ENCODE measurements around the gene VENTX. TPM values are rescaled to one million over a fixed set of nuclear protein-coding genes. Genes with fewer than 3 reads are reported as not detected.

Gene VENTX
- total RNA-seq, 1 donor from 2014 or later = 0.23 TPM

DNA sequence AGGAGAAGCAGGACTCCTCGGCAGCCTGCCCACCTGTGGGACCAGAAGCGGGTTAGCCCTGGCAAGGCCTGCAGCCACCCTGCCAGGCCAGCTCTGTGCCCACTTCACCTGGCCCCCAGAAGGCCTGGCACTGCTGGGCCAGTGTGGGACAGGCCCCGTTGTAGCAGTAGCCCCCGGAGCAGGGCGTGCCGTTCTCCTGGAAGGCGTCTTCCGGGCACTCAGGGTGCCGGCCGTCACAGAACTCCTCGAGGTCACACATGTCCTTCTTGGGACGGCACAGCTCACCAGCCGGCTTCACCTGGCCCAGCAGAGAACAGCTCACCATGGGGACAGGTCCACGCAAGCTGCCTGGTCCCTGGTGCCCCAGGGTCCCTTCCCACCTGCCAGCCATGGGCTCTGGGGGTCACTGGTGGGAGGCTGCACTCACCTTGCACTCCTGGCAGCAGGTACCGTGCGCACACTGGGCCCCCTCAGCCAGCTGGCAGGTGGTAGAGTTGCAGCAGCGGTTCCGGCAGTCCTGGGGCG, 33.2 kb downstream of the VENTX start:
- no peak for TF ChIP-seq CTCF (IDR thresholded peaks at IDR 0.05; ENCODE audit: unreplicated experiment)
- no peak overlapping the region for H3K27ac Mint-ChIP-seq (ENCODE audit: unreplicated experiment)
- H3K27me3 Mint-ChIP-seq (ENCODE audit: unreplicated experiment) = peaks cover under 1% of the 10 kb centered on the region
- no peaks in the 10 kb centered on the region for H3K36me3 Mint-ChIP-seq (ENCODE audit: low read depth, unreplicated experiment)
- H3K9me3 Mint-ChIP-seq (ENCODE audit: unreplicated experiment) = no peaks in the 10 kb centered on the region
- no peak for DNase-seq (ENCODE audit: low spot score)
- H3K4me3 Mint-ChIP-seq (ENCODE audit: unreplicated experiment) = no peak overlapping the region
- no peaks in the 10 kb centered on the region for H3K4me1 Mint-ChIP-seq (ENCODE audit: unreplicated experiment)

DNA sequence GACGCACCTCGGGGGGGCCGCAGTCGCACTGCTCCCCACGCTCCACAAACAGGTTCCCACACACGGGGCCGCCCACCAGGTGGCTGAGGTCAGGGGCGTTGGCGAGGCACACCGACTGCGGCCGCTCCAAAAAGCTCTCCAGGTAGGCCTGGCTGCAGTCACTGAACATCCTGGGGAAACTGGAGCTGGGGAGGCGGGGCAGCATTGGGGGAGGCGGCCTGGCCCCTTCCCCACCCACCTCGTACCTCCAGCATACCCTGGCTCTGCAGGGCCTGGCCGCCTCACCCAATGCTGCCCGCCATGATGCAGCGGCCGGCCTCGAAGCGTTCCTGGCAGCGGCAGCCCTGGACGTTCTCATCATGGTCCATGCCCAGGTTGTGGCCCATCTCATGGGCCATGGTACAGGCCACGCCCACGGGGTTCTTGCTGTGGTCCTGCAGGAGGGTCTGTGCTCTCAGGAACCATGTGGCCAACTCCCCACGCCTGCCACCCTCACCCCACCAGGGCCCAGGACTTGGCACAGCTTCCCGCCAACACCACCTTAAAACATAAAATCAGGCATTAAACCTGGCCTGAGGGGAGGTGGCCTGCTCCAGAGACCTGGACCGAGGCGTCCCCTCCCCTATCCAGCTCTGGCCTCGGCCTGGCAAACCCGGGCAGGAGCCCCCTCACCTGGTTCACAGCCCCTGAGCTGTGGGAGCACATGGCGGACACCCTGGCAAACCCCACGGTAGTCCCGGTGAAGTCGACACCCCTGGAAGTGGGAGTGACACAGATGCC, 34.1 kb downstream of the VENTX start:
- H3K27ac Mint-ChIP-seq (ENCODE audit: unreplicated experiment) = no peak overlapping the region
- no peaks in the 10 kb centered on the region for H3K4me1 Mint-ChIP-seq (ENCODE audit: unreplicated experiment)
- DNase-seq (ENCODE audit: low spot score) = no peak
- no peaks in the 10 kb centered on the region for H3K27me3 Mint-ChIP-seq (ENCODE audit: unreplicated experiment)
- H3K4me3 Mint-ChIP-seq (ENCODE audit: unreplicated experiment) = no peak overlapping the region
- H3K36me3 Mint-ChIP-seq (ENCODE audit: low read depth, unreplicated experiment) = no peaks in the 10 kb centered on the region
- no peaks in the 10 kb centered on the region for H3K9me3 Mint-ChIP-seq (ENCODE audit: unreplicated experiment)
- no peak for TF ChIP-seq CTCF (IDR thresholded peaks at IDR 0.05; ENCODE audit: unreplicated experiment)

- no peak for DNase-seq (ENCODE audit: low spot score)
- Mint-ChIP-seq H3K27me3 (ENCODE audit: unreplicated experiment) (no peaks in the 10 kb centered on the region), H3K27ac (ENCODE audit: unreplicated experiment) (no peak overlapping the region), H3K9me3 (ENCODE audit: unreplicated experiment) (no peaks in the 10 kb centered on the region), H3K36me3 (ENCODE audit: low read depth, unreplicated experiment) (no peaks in the 10 kb centered on the region), H3K4me1 (ENCODE audit: unreplicated experiment) (no peaks in the 10 kb centered on the region), H3K4me3 (ENCODE audit: unreplicated experiment) (no peak overlapping the region)
- no peak for TF ChIP-seq CTCF (IDR thresholded peaks at IDR 0.05; ENCODE audit: unreplicated experiment)
These were observed 34.8 kb downstream of the VENTX start for GRCh38 chr10:133272301-133272963.

- no peak for TF ChIP-seq CTCF (IDR thresholded peaks at IDR 0.05; ENCODE audit: unreplicated experiment)
- Mint-ChIP-seq H3K4me1 (ENCODE audit: unreplicated experiment) (no peaks in the 10 kb centered on the region), H3K27ac (ENCODE audit: unreplicated experiment) (no peak overlapping the region), H3K9me3 (ENCODE audit: unreplicated experiment) (no peaks in the 10 kb centered on the region), H3K4me3 (ENCODE audit: unreplicated experiment) (no peak overlapping the region), H3K27me3 (ENCODE audit: unreplicated experiment) (no peaks in the 10 kb centered on the region), H3K36me3 (ENCODE audit: low read depth, unreplicated experiment) (no peaks in the 10 kb centered on the region)
- DNase-seq (ENCODE audit: low spot score) = no peak
These were observed 35.3 kb downstream of the VENTX start for GRCh38 chr10:133272964-133273420.

Measured in endothelial cell (in vitro differentiated cells).